GM23338 (cell line): ENCODE results near the gene IGFBP5. TPM values are rescaled to one million over a fixed set of nuclear protein-coding genes. Genes with fewer than 3 reads are reported as not detected.

Source experiments
- ATAC-seq: fragments of 200-7000 bp; cut with Tn5 transposase; 3 replicates; pipeline ENCODE4 v1.9.1; 2020
- DNase-seq: peaks from one replicate; pipeline ENCODE4 v3.0.0-alpha.2; 2015; ENCODE audit warnings: low spot score
- H2AFZ ChIP-seq: fragments of 200-600 bp; sonication (generic); 2 replicates; pipeline ENCODE4 v1.8.0; 2016; ENCODE audit warnings: antibody characterized with exemption, mild to moderate bottlenecking, moderate library complexity
- H3F3A ChIP-seq: fragments of 200-600 bp; sonication (generic); replicated peaks from 2 replicates; pipeline ENCODE4 v1.8.0; 2017; ENCODE audit warnings: antibody characterized with exemption, mixed run types, low read depth
- H3K27ac ChIP-seq: fragments of 200-600 bp; sonication (generic); 2 replicates; pipeline ENCODE4 v1.6.1; 2016; ENCODE audit warnings: low read depth
- H3K27me3 ChIP-seq: fragments of 200-600 bp; sonication (generic); 2 replicates; pipeline ENCODE4 v1.8.0; 2016; ENCODE audit warnings: mild to moderate bottlenecking, mixed run types, moderate library complexity; ENCODE audit not compliant: insufficient read depth
- H3K36me3 ChIP-seq: fragments of 200-600 bp; sonication (generic); 2 replicates; pipeline ENCODE4 v1.8.0; 2016; ENCODE audit warnings: mild to moderate bottlenecking; ENCODE audit not compliant: insufficient read depth
- H3K4me1 ChIP-seq: fragments of 200-600 bp; sonication (generic); 2 replicates; pipeline ENCODE4 v1.8.0; 2016; ENCODE audit warnings: mild to moderate bottlenecking, moderate library complexity; ENCODE audit not compliant: insufficient read depth
- H3K4me2 ChIP-seq: fragments of 200-600 bp; sonication (generic); 2 replicates; pipeline ENCODE4 v1.7.1; 2017; ENCODE audit warnings: mixed run types
- H3K4me3 ChIP-seq: fragments of 200-600 bp; sonication (generic); 2 replicates; pipeline ENCODE4 v1.6.1; 2016; ENCODE audit warnings: mixed run types
- H3K79me2 ChIP-seq: fragments of 200-600 bp; sonication (generic); replicated peaks from 2 replicates; pipeline ENCODE4 v1.8.0; 2017; ENCODE audit warnings: mild to moderate bottlenecking; ENCODE audit not compliant: insufficient read depth
- H3K9me2 ChIP-seq: fragments of 200-600 bp; sonication (generic); 2 replicates; pipeline ENCODE4 v1.8.0; 2017; ENCODE audit not compliant: insufficient read depth
- H4K20me1 ChIP-seq: fragments of 200-600 bp; sonication (generic); replicated peaks from 2 replicates; pipeline ENCODE4 v1.8.0; 2017; ENCODE audit warnings: mild to moderate bottlenecking; ENCODE audit not compliant: insufficient read depth
- H3K27ac Mint-ChIP-seq: 2 replicates; pipeline ENCODE4 v1.8.0; 2020; ENCODE audit warnings: inconsistent platforms, mild to moderate bottlenecking, moderate library complexity, mixed read lengths
- H3K27me3 Mint-ChIP-seq: 3 replicates; pipeline ENCODE4 v1.8.0; 2022; ENCODE audit warnings: low read depth, mild to moderate bottlenecking, moderate library complexity, mixed read lengths, inconsistent platforms; ENCODE audit not compliant: insufficient read depth, poor library complexity
- H3K36me3 Mint-ChIP-seq: 3 replicates; pipeline ENCODE4 v1.8.0; 2021; ENCODE audit warnings: low read depth, mild to moderate bottlenecking, inconsistent platforms, moderate library complexity, mixed read lengths
- H3K4me1 Mint-ChIP-seq: 3 replicates; pipeline ENCODE4 v1.8.0; 2020; ENCODE audit warnings: mild to moderate bottlenecking, inconsistent platforms, mixed read lengths
- H3K4me3 Mint-ChIP-seq: 3 replicates; pipeline ENCODE4 v1.8.0; 2021; ENCODE audit warnings: moderate library complexity, mild to moderate bottlenecking, inconsistent platforms, mixed read lengths
- H3K9me3 Mint-ChIP-seq: 3 replicates; pipeline ENCODE4 v1.8.0; 2020; ENCODE audit warnings: moderate library complexity, mild to moderate bottlenecking, inconsistent platforms, mixed read lengths
- ETS1 ChIP-seq: IDR thresholded peaks from 2 replicates; pipeline ENCODE4 v1.6.1; 2016; ENCODE audit warnings: antibody characterized with exemption
- EZH2phosphoT487 ChIP-seq: fragments of 200-600 bp; sonication (generic); IDR thresholded peaks from one replicate; pipeline ENCODE4 v1.8.1; 2018; ENCODE audit warnings: antibody characterized with exemption; ENCODE audit not compliant: unreplicated experiment
- REST ChIP-seq: IDR thresholded peaks from one replicate; pipeline ENCODE4 v1.6.1; 2018; ENCODE audit warnings: antibody characterized with exemption; ENCODE audit not compliant: unreplicated experiment
- ZNF331 ChIP-seq: fragments of 250-450 bp; sonication (Bioruptor Pico); IDR thresholded peaks from 2 replicates; pipeline ENCODE4 v1.5.0; 2020; ENCODE audit warnings: low read depth, mild to moderate bottlenecking, moderate library complexity
- polyA plus RNA-seq: library from polyadenylated mRNA; unstranded; fragments of >200 nt; fragmentation: Nextera tagmentation; extraction: Ambion mirVana; gene quantifications from 2 replicates; pipeline ENCODE4 v1.2.1, GENCODE V29; 2016
- total RNA-seq: library from RNA; depleted of rRNA; stranded (reverse); fragments of >200 nt; shearing (Covaris generic); gene quantifications from 2 replicates; pipeline ENCODE4 v1.2.3, GENCODE V29; 2014
- TF ChIP-seq, protein P1 (sequence below), 2 experiments: fragments of 200-600 bp in 1 of 2; sonication (generic) in 1 of 2; conservative IDR thresholded peaks; 2 replicates each; pipeline versions ENCODE4 v1.5.1 to v1.6.1; 2016 to 2017; ENCODE audit warnings: antibody characterized with exemption in 2 of 2, low read depth in 2 of 2, mild to moderate bottlenecking in 2 of 2, moderate library complexity in 1 of 2

The IGFBP5 gene
- total and polyA plus RNA-seq, 2 experiments from 2014 or later: 0.70 to 2.5 TPM

GRCh38 chr2:216698293-216698692 is 2.9 kb upstream of the IGFBP5 start (continued):
- TF ChIP-seq REST: no peak
- no peak for TF ChIP-seq ZNF331 (CRISPR knock-in tag)

DNA sequence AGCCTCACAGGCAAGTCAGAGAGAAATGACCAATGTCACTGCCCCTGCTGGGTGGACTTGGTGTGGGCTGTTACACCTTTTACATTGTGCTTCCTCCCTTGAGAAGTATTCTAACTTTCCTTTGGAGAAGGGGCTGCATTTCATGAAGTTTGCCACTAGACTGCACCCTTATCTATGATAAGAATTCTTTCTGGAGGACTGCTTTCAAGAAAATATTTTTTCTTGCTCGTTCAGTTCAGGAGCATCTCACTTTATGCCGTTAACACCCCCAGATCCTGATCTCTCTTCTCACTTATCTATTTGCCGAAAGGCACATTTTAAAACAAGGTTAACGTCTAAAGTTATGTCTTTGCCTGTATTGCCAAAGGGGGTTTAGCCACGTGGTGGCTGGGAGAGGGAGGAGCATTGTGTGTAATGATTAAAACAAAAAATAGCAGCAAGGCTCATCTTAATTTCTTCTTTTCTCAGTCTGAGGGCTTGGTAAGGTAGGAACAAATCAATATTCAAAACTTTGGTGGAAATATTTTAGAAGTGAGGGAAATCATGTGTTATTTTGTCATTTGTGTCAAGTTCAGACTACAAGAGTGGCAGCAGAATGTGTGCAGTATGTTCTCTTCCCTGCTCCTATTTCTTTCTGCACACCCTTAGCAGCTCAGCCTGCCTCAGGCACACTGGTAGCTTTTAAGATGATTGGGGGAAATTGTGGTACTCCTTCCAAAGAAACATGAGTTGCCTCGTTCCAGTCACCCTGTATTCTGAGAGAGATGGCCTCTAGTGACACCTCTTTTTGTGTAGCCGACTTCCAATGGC is 1.6 kb upstream of the IGFBP5 start:
- H3K4me2 ChIP-seq: no peak overlapping the region
- no peaks in the 10 kb centered on the region for H3K36me3 ChIP-seq
- no peak overlapping the region for H3K27ac ChIP-seq
- no peak overlapping the region for H3K4me3 Mint-ChIP-seq
- no peak overlapping the region for H3K27ac Mint-ChIP-seq
- H3K36me3 Mint-ChIP-seq: no peaks in the 10 kb centered on the region
- peaks cover 23% of the 10 kb centered on the region for H3K27me3 Mint-ChIP-seq
- ATAC-seq: no peak
- no peak for TF ChIP-seq ETS1
- TF ChIP-seq, protein P1, sequence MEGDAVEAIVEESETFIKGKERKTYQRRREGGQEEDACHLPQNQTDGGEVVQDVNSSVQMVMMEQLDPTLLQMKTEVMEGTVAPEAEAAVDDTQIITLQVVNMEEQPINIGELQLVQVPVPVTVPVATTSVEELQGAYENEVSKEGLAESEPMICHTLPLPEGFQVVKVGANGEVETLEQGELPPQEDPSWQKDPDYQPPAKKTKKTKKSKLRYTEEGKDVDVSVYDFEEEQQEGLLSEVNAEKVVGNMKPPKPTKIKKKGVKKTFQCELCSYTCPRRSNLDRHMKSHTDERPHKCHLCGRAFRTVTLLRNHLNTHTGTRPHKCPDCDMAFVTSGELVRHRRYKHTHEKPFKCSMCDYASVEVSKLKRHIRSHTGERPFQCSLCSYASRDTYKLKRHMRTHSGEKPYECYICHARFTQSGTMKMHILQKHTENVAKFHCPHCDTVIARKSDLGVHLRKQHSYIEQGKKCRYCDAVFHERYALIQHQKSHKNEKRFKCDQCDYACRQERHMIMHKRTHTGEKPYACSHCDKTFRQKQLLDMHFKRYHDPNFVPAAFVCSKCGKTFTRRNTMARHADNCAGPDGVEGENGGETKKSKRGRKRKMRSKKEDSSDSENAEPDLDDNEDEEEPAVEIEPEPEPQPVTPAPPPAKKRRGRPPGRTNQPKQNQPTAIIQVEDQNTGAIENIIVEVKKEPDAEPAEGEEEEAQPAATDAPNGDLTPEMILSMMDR (conservative IDR thresholded peaks at IDR 0.05; ENCODE audit: low read depth in 2 of 2): peak; percentile 59 to 63
- H3F3A ChIP-seq: 0 out of 2 replicates have a peak, but pooled peaks cover 4% of the 10 kb centered on the region
- no peaks in the 10 kb centered on the region for H3K79me2 ChIP-seq
- no peak overlapping the region for H3K4me3 ChIP-seq
- peaks cover 8% of the 10 kb centered on the region for H3K4me1 ChIP-seq
- peaks cover 28% of the 10 kb centered on the region for H3K27me3 ChIP-seq
- peak; percentile 66 for DNase-seq
- no peak overlapping the region for H2AFZ ChIP-seq
- peaks cover 18% of the 10 kb centered on the region for H3K4me1 Mint-ChIP-seq
- H3K9me3 Mint-ChIP-seq: no peaks in the 10 kb centered on the region
- H4K20me1 ChIP-seq: no peaks in the 10 kb centered on the region
- no peaks in the 10 kb centered on the region for H3K9me2 ChIP-seq

GRCh38 chr2:216696321-216696720 is 972 bp upstream of the IGFBP5 start:
- H3K27me3 Mint-ChIP-seq: peaks cover 23% of the 10 kb centered on the region
- H3F3A ChIP-seq: 0 out of 2 replicates have a peak, but pooled peaks cover 4% of the 10 kb centered on the region
- peaks cover 10% of the 10 kb centered on the region for H3K4me1 ChIP-seq
- peak overlapping the region; percentile 84; the same call in 1 of the 3 replicates for H3K4me3 Mint-ChIP-seq
- no peak for DNase-seq
- no peaks in the 10 kb centered on the region for H3K9me3 Mint-ChIP-seq
- H3K79me2 ChIP-seq: no peaks in the 10 kb centered on the region
- no peak overlapping the region for H3K27ac Mint-ChIP-seq
- no peaks in the 10 kb centered on the region for H3K9me2 ChIP-seq
- no peak overlapping the region for H3K4me2 ChIP-seq
- peak overlapping the region; percentile 77; the same call in 1 of the 2 replicates for H3K4me3 ChIP-seq
- no peak overlapping the region for H2AFZ ChIP-seq
- H3K36me3 ChIP-seq: no peaks in the 10 kb centered on the region
- no peaks in the 10 kb centered on the region for H4K20me1 ChIP-seq
- H3K27me3 ChIP-seq: peaks cover 30% of the 10 kb centered on the region
- H3K27ac ChIP-seq: no peak overlapping the region
- peaks cover 19% of the 10 kb centered on the region for H3K4me1 Mint-ChIP-seq
- no peak for ATAC-seq
- H3K36me3 Mint-ChIP-seq: no peaks in the 10 kb centered on the region
- TF ChIP-seq REST (no peak), EZH2phosphoT487 (no peak), ETS1 (no peak)
- TF ChIP-seq, protein P1 (conservative IDR thresholded peaks at IDR 0.05; ENCODE audit: low read depth in 2 of 2): no peak
